ENCODE results near the gene DSCAML1.

DSCAML1 gene

DNA sequence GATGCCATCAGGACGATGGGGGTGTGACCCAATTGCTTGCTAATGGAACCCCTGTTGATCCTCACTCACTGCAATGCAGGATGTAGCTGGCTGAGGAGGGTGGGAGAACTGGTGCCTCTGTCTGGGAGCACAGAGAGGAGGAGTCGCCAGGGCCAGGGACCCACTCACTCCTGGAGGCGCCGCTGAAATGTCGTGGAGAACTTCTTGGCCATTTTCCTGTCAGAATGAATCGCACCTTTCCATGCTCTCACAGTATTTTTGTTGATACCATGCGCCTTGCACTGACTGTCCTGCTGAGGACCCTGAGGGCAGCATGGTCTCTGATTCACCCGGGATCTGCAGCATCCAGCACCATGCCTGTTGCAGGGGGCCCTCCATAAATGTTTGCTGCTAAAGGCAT lies 211.4 kb downstream of the DSCAML1 start:
- no peak for DNase-seq (ENCODE audit: low read depth, low spot score)

DNA sequence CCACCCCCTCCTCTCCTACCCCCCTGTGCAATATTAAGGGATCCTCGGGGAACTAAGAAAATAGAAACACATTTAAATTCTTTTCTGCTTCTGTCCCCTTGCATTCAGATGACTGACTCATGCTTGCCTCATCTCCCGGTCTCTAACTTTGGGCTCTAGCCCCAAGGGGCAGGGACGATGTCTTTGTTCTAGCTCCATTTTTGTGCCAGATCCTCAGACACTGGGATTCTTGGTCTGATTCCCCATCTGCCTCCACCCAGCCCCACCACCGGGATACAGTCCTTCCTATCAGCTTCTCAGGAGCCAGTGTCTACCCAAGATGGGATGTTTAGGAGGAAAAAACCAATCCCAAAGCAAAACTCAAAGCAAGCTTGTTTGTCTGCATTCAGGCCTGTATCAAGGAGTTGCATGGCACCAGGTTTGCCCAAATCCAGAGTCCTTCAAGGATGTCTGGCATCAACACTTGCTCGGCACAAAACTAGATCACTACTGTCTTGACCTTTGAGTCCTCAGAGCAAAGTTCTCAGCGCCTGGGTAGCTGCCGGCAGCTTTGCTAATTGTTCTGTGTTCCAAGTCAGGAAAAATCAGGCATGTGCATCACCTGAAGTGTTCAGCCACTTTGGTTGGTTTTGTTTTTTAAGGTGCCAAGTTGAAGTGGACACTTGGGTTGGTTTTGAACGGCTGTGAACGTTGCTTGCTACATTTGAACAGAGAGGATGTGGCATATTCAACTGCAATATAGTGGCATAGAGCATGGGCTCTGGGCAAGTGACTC lies 212.8 kb downstream of the DSCAML1 start:
- no peak for DNase-seq (ENCODE audit: low read depth, low spot score)

DNA sequence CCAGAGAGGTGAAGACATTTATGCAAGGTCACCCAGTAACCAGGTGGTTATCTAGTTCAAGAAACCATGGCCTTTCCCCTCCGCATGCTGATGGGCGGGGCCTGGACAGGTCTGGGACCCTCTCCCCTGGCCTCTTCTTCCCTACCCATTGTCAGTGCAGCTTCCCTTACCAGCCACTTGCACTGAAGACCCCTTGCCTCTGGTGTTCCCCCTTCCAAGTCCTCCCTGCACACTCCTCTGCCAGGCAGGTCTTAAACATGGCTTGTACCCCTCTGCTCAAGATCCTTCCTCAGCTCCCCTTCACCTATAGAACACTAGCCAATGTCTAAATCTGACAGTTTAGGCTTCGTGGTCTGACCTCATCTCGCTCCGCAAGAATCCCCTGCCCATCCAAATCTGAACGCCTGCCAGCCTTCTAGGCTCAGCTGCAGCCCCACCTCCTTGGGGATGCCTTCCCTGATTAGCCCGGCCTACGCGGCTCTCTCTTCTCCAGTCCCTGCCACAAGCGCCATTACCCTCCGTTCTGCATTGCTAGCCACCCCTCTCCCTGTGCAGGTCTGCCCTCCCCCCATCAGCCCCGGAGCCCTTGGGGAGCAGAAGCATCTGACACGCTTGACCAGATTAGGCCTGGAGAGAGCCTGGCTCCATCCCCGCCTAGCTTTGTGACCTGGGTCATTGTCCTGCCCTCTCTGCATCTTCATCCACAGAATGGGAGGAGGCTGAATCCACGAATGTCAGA lies 213.8 kb downstream of the DSCAML1 start:
- no peak for DNase-seq (ENCODE audit: low read depth, low spot score)

DNA sequence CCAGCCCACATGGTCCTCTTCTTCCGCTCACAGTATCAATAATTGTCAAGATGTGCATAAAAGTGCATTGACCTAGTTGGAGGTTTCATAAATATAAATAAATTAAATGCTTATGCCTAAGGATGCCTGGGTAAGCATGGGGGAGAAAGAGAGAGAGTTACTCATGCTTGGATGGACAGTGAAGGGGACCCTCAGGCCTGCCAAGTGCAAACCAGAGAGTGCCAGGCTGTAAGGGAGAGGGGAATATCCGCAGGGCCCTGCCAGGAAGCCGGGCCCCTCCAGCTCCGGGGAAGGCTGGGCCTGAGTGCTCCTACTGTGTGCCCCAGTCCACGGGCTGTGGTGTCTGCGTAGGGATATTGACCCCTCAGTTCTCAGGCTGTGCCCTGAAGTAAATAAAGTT lies 214.6 kb downstream of the DSCAML1 start:
- no peak for DNase-seq (ENCODE audit: low read depth, low spot score)

DNA sequence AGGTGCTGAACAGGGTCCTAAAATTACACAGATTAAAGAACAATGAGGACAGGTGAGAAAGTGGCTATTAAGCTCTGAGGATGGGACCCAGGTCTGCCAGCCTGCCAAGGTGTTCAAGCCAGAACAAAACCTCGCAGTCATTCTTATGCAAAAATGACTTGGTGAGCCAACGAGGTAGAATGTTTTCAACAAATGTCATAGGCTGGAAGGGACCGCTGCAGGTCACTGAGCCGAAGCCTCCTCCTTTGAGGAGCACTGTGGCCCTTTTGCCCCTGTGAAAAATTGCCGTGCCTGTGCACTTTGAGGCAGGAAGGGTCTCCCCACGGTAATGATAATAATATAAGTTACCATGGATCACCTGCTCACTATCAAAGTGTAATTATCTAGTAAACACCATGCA lies 216.2 kb downstream of the DSCAML1 start:
- DNase-seq (ENCODE audit: low read depth, low spot score), result no peak

DNA sequence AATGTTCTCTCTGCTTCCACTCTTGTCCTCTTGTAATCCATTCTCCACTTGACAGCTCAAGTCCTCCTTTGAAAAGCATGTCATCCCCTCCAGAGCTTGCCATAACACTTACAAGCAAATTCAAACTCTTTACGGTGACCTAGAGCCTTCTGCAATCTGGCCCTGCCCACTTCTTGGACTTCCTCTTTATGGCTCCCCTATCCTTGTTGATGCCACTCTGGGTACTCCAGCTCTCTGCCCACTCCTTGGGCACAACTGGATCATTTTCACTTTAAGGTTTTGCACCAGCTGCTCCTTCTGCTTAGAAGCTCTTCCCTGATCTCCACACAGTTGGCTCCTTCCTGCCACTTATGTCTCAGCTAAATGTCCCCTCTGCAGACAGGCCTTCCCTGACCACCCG lies 217.9 kb downstream of the DSCAML1 start:
- DNase-seq (ENCODE audit: low read depth, low spot score), result no peak

DNA sequence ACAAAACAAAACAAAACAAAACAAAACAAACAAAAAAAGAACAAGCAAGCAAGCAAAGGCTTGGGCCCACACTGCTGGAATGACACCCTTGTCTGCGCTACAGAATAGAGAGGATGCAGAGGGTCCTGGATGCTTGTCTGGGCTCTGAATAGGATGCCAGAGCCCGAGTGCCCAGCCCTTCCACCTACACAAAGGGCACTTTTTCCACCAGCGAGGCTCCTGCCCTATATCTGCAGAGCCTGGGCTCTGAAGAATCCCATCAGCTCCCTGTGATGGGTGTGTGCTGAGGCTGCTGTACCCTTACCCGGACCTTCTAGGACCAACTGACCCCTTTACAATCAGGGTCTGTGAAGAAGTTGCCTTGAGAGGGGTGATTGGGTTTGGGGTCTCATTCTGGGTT lies 221.2 kb downstream of the DSCAML1 start:
- no peak for DNase-seq (ENCODE audit: low read depth, low spot score)

DNA sequence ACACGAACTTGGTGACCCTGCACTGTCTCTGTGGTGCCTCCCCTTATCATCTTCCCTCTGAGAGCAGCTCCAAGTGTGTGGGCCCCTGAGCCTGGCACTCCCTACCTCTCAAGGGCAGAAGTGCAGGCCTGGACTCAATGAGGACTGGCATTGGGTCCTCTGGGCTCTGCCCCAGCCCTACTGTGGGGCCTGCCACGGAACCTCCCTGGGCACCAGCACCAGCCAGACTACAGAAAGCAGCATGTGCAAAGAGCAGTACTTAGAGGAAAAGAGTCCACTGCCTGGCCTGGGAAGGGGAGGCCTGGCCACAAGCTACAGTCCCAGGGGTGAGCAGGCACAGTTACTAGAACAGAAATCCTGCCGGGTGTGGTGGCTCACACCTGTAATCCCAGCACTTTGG lies 222.5 kb downstream of the DSCAML1 start:
- no peak for DNase-seq (ENCODE audit: low read depth, low spot score)

DNA sequence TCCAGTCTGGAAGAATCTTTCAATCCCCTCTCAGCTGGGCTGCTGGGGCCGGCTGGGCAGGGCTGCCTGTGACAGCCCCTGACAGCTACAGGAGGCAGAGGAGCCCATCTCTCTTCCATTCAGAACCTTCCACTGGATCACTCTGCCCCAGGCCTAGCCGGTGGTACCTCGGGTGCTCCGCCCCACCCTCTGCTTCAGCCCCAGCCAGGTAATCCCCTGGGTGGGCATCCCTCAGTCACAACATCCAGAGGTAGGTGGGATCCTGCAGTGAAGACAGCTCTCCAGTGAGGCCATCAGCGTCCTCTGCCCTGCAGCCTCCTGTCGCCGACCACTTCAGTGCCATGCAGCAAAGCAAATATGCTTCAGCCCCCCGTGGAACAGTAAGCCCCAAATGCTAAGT lies 223.7 kb downstream of the DSCAML1 start:
- no peak for DNase-seq (ENCODE audit: low read depth, low spot score)

DNA sequence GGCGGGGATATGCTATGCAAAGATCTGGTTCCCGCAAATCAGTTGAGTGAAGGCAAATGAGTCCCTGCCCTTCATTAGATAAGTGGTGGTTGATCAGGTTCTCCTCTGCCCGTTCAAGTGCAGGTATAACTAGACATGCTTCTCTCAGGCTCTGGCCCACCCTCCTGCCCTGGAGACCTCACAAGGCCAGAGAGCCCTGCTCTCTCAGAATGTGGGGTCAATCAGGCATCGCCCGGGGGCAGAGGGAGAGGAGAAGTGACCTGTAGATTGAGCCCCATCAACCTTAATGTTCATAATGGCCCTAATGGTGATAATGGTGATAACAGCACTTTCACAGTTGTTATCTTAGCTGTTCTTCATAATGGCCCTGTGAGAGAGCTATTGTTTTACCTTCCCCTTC lies 224.3 kb downstream of the DSCAML1 start:
- no peak for DNase-seq (ENCODE audit: low read depth, low spot score)

DNA sequence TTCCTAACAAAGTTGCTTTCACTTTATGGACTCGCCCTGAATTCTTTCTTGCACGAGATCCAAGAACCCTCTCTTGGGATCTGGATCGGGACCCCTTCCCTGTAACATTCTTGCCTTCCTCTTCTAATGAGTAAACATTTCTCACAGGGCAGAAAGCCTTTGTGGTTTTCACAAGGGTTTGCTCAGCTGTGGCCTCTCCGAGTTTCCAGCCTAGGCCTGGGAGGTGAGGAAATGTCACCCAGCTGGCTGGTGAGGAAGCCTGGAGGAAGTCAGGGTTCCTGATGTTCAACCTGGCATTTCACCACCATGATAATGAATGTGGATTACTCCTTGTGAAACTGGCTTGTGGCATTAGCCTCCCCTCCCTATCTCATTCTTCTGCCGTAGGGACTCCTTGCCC lies 224.9 kb downstream of the DSCAML1 start:
- no peak for DNase-seq (ENCODE audit: low read depth, low spot score)

DNA sequence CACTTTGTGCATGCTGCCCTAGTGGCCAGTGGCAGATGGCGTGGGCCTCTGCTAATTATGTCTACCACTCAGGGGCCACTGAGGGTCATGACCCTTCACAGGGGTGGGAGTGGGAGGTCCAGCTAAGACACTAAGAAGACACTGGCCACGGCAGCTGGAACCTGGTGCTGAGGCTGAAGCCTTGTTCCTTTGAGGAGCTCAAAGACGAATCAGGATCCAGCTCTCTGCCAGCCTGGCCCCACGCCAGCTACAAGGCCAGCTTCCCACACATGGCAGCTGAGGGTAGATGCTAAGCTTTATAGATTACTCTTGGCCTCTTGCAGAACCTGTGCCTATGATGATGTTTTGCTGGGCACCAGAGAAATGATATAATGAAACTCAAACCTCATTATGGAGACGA lies 226.3 kb downstream of the DSCAML1 start:
- DNase-seq (ENCODE audit: low read depth, low spot score), result no peak

DNA sequence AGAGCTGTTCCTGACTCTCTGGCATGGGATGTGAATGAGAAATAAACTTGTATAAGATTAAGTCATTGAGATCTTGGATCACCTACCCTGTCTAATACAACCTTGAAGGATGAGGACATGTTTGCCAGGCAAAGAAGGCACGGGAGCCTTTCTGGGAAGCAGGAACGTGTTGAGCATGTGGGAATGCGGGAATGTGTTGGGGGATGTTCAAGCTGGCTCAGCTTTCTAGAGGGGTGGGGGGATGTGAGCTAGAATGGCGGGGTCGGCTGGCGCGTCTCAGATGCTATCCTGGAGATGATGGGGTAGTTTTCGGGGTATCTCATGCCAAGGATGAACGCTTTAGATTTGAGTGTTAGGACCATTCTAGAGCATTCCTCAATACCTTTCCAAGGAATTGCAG lies 227.1 kb downstream of the DSCAML1 start:
- no peak for DNase-seq (ENCODE audit: low read depth, low spot score)

DNA sequence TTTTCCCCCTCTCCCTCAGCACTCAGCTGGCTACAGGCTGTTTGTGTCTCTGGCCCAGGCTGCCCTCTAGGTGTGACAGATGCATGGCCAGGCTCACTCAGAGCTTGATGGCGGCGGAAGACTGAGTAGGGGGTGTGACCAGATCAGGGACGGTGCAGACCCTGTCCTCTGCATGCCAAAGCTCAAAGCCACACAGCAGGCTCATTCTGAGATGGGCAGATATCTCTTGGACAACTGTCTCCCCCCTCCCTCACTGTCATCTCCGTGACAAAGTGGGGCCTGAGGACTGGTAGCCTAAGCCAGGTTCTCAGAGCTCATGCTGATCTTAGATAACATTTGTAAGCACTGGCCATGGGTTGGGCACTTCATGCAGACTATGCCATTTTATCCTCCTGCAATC lies 231.3 kb downstream of the DSCAML1 start:
- DNase-seq (ENCODE audit: low read depth, low spot score), result no peak

DNA sequence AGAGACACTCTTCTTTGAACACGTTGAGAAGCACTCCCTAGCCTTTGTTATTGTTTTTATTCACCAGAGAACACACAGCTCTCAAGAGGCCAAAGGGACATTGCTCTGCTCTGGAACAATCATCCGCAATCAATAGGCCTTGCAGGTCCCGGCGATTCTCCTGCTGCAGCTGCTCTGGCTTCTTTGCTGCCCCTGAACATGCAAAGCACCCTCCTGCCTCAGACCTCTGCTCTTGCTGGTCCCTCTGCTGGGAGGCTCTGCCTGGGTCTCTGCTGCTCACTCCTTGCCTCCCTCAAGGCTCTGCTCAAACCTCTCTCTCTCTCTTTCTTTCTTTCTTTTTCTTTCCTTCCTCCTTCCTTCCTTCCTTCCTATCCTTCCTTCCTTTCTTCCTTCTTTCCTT lies 232.7 kb downstream of the DSCAML1 start:
- DNase-seq (ENCODE audit: low read depth, low spot score), result no peak

DNA sequence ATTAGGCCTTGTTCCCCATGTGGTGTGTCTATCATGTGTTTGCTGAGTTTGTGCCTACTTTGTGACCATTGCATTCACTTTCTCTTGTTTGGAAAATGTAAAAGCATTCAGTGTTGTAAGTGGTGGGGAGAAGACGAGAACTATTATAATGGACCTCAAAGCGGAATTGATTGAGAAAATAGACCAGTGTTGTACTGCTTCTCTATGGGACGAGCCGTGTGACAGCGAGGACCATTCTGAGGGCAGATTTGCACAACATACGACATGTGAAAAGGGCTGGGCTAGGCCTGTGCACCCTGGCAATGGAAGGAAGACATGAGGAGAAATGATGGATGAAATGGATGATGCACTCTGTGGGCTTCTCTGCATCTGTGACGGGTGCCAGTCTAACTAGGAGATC lies 233.5 kb downstream of the DSCAML1 start:
- DNase-seq (ENCODE audit: low read depth, low spot score), result no peak

DNA sequence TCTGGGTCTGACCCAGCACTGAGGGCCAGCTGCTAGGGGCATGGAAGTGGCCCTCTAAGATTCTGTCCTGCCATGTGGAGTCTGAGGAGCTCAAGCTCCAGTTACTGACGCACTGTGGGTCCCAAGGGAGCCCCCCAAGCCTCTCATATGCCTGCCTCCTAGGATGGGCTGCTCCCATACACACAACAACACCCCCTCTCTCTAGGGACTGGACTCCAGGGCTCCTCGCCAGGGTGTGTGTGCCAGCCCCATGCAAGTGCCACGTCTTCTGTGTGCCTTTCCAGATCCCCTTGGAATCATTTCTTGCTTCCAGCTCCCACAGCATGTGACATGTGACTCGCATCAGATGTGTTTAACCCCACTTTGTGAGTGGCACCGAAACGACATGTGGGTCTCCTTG lies 234.9 kb downstream of the DSCAML1 start:
- no peak for DNase-seq (ENCODE audit: low read depth, low spot score)

DNA sequence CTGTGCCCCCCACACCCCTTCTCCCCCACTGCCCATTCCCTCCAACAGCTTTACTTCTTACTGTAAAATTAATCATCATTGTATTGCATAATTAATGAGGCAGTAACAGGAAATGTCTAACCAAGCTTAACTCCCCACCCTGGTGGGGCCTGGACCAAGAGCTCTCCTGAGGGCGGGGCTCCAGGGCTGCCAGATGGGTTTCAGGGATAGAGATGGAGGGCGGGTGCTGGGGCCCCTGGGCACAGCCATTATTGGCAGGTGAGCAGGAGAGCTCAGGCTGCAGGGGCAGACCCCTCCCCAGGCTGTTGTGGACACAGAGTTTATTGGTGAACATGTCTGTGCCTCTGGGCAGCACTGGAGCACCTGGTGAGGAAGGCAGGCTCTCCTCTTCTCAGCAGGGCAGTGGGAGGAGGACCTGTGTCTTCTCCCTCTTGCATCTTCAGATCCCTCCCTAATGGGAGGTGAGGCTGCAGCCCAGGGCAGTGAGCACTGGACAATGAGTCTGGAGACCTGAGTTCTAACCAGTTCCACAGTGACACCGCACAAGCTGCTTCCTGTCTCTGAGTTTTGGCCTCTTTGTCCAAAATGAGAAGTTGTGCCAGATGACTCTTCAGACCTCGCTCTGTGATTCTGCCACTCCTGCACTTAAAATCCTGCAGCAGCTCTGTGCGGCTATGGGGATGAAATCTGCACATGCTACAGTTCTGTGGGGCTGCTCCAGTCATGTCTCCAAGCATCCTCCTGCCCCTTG lies 236.1 kb downstream of the DSCAML1 start:
- no peak for DNase-seq (ENCODE audit: low read depth, low spot score)

DNA sequence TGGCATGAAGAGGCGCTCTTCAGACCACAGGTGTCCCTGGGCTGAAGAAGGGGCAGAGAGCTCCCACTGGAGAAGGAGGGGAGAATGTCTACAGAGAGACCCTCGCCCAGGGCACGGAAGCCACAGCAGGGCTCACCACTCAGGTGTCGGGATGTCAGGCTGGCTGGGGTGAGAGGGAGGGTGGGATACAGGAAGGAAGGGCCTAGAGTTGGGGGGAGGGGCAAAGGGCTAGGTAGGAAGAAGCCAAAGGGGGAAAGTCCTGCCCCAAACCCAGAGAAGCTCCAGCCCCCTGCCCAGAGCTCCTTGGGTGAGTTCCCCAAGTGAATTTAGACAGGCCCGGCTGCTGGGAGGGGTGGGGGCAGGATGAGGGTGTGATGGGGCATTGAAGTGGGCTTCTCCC lies 237.3 kb downstream of the DSCAML1 start:
- DNase-seq (ENCODE audit: low read depth, low spot score), result no peak

DNA sequence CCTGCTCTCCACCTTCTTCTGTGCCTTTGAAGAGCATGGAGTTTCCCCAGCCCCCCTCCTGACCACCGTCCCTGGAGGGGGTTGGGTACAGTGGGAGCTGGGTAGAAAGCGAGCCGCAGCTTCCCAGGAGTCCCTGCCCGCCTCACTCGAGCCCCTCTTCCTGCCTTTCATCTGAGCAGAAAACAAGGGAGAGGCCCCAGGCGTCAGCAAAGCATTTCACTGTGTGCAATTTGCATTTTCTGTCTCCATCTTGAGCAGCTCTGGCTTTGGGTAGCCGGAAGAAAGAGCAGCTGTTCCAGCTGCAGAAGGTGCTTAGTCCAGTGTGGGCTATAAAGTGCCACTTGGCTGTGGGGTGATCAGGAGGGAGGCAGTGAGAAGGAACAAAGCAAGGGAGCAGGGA lies 239.7 kb downstream of the DSCAML1 start:
- no peak for DNase-seq (ENCODE audit: low read depth, low spot score)

DNA sequence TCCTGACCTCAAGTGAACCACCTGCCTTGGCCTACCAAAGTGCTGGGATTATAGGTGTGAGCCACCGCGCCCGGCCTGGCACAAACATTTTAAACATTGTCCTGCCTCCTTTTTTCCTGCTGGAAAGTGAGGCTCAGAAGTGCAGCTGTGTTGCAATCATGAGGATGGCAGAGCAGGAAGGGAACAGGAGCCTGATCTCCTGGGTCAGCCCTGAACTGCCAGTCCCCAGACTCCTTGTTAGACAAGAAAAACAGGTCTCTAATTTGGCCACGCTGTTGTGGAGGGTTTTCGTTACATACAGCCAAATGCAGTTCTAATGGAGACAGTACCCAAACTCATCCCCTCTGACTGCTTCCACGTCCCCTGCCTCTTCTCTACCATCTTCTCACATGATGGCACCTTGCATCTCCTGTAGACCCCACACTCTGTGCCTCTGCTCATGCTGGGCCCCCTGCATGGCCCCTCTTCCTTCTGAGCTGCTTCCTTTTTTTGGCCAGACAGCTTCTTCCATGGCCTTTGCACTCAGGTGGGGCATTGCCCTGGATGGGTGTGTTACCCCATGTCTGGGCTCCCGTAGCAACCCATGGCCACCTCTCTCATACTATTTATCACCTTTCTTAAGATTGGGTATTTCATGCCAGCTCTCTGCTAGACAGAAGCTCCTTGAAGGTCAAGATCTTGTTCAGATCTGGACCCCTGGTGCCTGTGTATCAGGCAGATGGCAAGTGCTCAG lies 242.2 kb downstream of the DSCAML1 start:
- no peak for DNase-seq (ENCODE audit: low read depth, low spot score)

DNA sequence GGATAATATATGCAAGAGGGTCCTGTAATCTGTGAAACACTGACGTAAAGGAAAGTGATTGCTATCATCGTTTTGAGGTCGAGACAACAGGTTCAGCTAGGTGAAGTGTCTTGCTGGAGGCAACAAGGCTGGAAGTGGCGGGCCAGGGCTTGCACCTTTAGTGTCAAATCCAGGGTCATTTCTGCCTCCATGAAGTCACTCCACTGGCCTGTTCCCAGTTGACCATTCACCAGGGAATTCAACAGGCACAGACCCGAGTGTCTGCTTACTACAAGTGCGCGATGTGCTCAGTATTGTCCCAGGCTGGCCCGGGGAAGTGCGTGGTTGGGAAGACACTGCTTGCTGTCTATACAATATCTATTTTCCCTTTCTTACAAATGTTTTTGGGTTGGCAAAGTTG lies 244.4 kb downstream of the DSCAML1 start:
- no peak for DNase-seq (ENCODE audit: low read depth, low spot score)

Data from activated CD4-positive, CD25-positive, alpha-beta regulatory T cell treated with anti-CD3 and anti-CD28 coated beads, Interleukin-2, amount 50 U/mL, for 16 hours (primary cell).